Lung (tissue), 12 donors: ENCODE results near the gene SYNGR3. TPM values are rescaled to one million over a fixed set of nuclear protein-coding genes. Genes with fewer than 3 reads are reported as not detected.

Experiments used
- ATAC-seq: fragments of 200-7000 bp; cut with Tn5 transposase; one replicate; pipeline ENCODE4 v1.9.1; 2020; ENCODE audit warnings: moderate number of reproducible peaks; ENCODE audit not compliant: insufficient read depth, low FRiP score
- DNase-seq, 3 donors: peaks; one replicate each; pipeline ENCODE4 v3.0.0-alpha.2; 2013 to 2017
- H3K27ac ChIP-seq, 2 donors: one replicate each; pipeline ENCODE4 v1.5.1; 2013; ENCODE audit warnings: mild to moderate bottlenecking in 2 of 2, moderate library complexity in 2 of 2, control low read depth in 1 of 2, inconsistent platforms in 1 of 2, low read depth in 1 of 2, low read length in 1 of 2
- H3K27me3 ChIP-seq, 3 donors: one replicate each; pipeline ENCODE4 v1.5.1; 2013; ENCODE audit warnings: low read length in 2 of 3; ENCODE audit not compliant: control insufficient read depth in 3 of 3, insufficient read depth in 3 of 3
- H3K36me3 ChIP-seq, 4 donors: one replicate each; pipeline ENCODE4 v1.5.1; 2013; ENCODE audit warnings: low read length in 4 of 4, mild to moderate bottlenecking in 1 of 4, moderate library complexity in 1 of 4; ENCODE audit not compliant: control insufficient read depth in 4 of 4, insufficient read depth in 4 of 4
- H3K4me1 ChIP-seq, 5 donors: one replicate each; pipeline ENCODE4 v1.5.1; 2013; ENCODE audit warnings: low read length in 5 of 5, mild to moderate bottlenecking in 2 of 5, moderate library complexity in 1 of 5; ENCODE audit not compliant: control insufficient read depth in 5 of 5, insufficient read depth in 5 of 5
- H3K4me3 ChIP-seq: one replicate; pipeline ENCODE4 v1.5.1; 2013; ENCODE audit warnings: mild to moderate bottlenecking, control low read depth, moderate library complexity
- H3K9ac ChIP-seq, 2 donors: one replicate each; pipeline ENCODE4 v1.5.1; 2013; ENCODE audit warnings: low read length in 2 of 2, control low read depth in 1 of 2; ENCODE audit not compliant: insufficient read depth in 1 of 2
- H3K9me3 ChIP-seq, 4 donors: one replicate each; pipeline ENCODE4 v1.5.1; 2013; ENCODE audit warnings: low read length in 3 of 4, mild to moderate bottlenecking in 1 of 4, moderate library complexity in 1 of 4; ENCODE audit not compliant: control insufficient read depth in 4 of 4, insufficient read depth in 3 of 4
- WGBS, 2 donors: extraction: QIAGEN DNeasy Blood & Tissue Kit; methylation state at CpG; one replicate each; pipeline ENCODE4 v1.1.7; 2013; 5-methylcytosine and 5-hydroxymethylcytosine counted together
- polyA plus RNA-seq, 2 donors: library from polyadenylated mRNA; stranded (reverse); fragments of 200-250 nt; gene quantifications; one replicate each; pipeline ENCODE4 v1.2.1, GENCODE V29; 2013
- total RNA-seq, 2 donors: library from RNA; depleted of rRNA in 1 of 2; stranded (reverse); fragments of >200 nt in 1 of 2; gene quantifications; one replicate each; pipeline ENCODE4 v1.2.1, GENCODE V29; 2014 to 2021
- TF ChIP-seq, protein P1 (sequence below): IDR thresholded peaks from 2 replicates; pipeline ENCODE4 v1.5.1; 2012; ENCODE audit warnings: mild to moderate bottlenecking; ENCODE audit errors: control extremely low read depth, extremely low read depth
- donor health status: control.
- donor health status: control.
- donor health status: Bipolar disorder and iron deficiency.
- donor health status: healthy.
- donor health status: DM: yes; HTN: yes; CAD: no.

The SYNGR3 gene
- total and polyA plus RNA-seq, 4 donors = 0.10 to 0.69 (median 0.43) TPM

DNA sequence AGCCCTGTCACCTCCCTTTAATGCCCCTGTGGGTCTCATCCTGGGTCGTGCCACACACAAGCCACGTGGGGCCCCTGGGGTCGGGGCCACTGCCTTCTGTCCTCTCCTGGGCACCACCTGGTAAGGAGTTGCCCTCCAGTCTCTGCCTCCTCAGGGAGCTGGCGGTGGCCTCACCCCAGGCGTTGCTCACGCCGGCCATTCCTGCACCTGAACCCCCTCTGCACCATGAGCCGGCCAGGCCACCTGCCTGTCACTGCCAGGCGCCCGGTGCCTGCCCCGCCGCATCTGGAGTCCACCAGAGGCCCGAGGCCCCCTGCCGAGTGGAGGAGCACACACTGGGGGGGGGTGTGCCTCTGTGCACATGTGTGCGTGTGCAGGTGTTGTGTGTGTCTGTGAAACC lies 47.3 kb downstream of the SYNGR3 start:
- Histone ChIP-seq H3K9ac (peak overlapping the region in 1 of 2 donors; percentile 17), H3K9me3 (no peaks in the 10 kb centered on the region), H3K27ac (peak overlapping the region in 1 of 2 donors; percentile 91), H3K27me3 (no peaks in the 10 kb centered on the region), H3K4me1 (peaks cover 0 to 96% (median 65%) of the 10 kb centered on the region in 5 donors), H3K36me3 (peaks cover 0 to 23% (median 12%) of the 10 kb centered on the region in 4 donors), H3K4me3 (peak overlapping the region; percentile 0)
- 81% methylated on average over 15 of the region's 15 CpGs for WGBS, 2 donors
- no peak for DNase-seq
- TF ChIP-seq, protein P1, sequence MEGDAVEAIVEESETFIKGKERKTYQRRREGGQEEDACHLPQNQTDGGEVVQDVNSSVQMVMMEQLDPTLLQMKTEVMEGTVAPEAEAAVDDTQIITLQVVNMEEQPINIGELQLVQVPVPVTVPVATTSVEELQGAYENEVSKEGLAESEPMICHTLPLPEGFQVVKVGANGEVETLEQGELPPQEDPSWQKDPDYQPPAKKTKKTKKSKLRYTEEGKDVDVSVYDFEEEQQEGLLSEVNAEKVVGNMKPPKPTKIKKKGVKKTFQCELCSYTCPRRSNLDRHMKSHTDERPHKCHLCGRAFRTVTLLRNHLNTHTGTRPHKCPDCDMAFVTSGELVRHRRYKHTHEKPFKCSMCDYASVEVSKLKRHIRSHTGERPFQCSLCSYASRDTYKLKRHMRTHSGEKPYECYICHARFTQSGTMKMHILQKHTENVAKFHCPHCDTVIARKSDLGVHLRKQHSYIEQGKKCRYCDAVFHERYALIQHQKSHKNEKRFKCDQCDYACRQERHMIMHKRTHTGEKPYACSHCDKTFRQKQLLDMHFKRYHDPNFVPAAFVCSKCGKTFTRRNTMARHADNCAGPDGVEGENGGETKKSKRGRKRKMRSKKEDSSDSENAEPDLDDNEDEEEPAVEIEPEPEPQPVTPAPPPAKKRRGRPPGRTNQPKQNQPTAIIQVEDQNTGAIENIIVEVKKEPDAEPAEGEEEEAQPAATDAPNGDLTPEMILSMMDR = no peak
- no peak for ATAC-seq

GRCh38 chr16:2037647-2038381 lies 48.0 kb downstream of the SYNGR3 start:
- TF ChIP-seq, protein P1 = no peak
- Histone ChIP-seq H3K9me3 (no peaks in the 10 kb centered on the region), H3K4me3 (no peak overlapping the region), H3K36me3 (peaks cover 0 to 23% (median 12%) of the 10 kb centered on the region in 4 donors), H3K27ac (peak overlapping the region; percentile 70 to 91), H3K27me3 (no peaks in the 10 kb centered on the region), H3K9ac (peak overlapping the region in 1 of 2 donors; percentile 68), H3K4me1 (peaks cover 3 to 93% (median 63%) of the 10 kb centered on the region in 5 donors)
- ATAC-seq (no peak), DNase-seq (no peak)
- 70 to 78% methylated on average over 29 of the region's 29 CpGs for WGBS, 2 donors

- H3K9ac ChIP-seq = no peak overlapping the region
- H3K9me3 ChIP-seq = no peaks in the 10 kb centered on the region
- WGBS, 2 donors = 62 to 66% methylated on average over 41 of the region's 41 CpGs
- peak overlapping the region; percentile 70 to 89 for H3K27ac ChIP-seq
- H3K36me3 ChIP-seq = peaks cover 0 to 20% (median 12%) of the 10 kb centered on the region in 4 donors
- ATAC-seq (no peak), DNase-seq (peak; percentile 93 to 97 (median 96))
- peaks cover 3 to 93% (median 70%) of the 10 kb centered on the region in 5 donors for H3K4me1 ChIP-seq
- no peak overlapping the region for H3K4me3 ChIP-seq
- TF ChIP-seq, protein P1 = no peak
- H3K27me3 ChIP-seq = no peaks in the 10 kb centered on the region
These were observed 48.8 kb downstream of the SYNGR3 start for GRCh38 chr16:2038382-2039231.
